ENCODE measurements around the gene SUMO4. TPM values are rescaled to one million over a fixed set of nuclear protein-coding genes. Genes with fewer than 3 reads are reported as not detected.

SUMO4 gene
- total and polyA plus RNA-seq, 3 donors from 2014 or later: 4.6 to 6.3 TPM; not detected in 1

GRCh38 chr6:149359440-149359839 lies 40.6 kb upstream of the SUMO4 start:
- Histone ChIP-seq H3K27me3 (no peaks in the 10 kb centered on the region), H3K27ac (no peak overlapping the region), H3K4me1 (no peaks in the 10 kb centered on the region), H3K9me3 (no peaks in the 10 kb centered on the region), H3K4me3 (no peak overlapping the region), H3K36me3 (ENCODE audit: low read depth, missing control alignments) (no peaks in the 10 kb centered on the region)
- DNase-seq: no peak
- no peak for TF ChIP-seq POLR2A (IDR thresholded peaks at IDR 0.05)
- no peak for TF ChIP-seq CTCF (IDR thresholded peaks at IDR 0.05)
- intact Hi-C loops (cut with DNase I; ENCODE audit: low total_unique reads): no loop called here

GRCh38 chr6:149360536-149360935 lies 39.5 kb upstream of the SUMO4 start:
- Histone ChIP-seq H3K9me3 (no peaks in the 10 kb centered on the region), H3K4me1 (no peaks in the 10 kb centered on the region), H3K4me3 (no peak overlapping the region), H3K27me3 (no peaks in the 10 kb centered on the region), H3K36me3 (ENCODE audit: low read depth, missing control alignments) (no peaks in the 10 kb centered on the region), H3K27ac (no peak overlapping the region)
- 83 to 96% methylated on average over 3 of the region's 3 CpGs for WGBS, 2 donors
- no peak for TF ChIP-seq POLR2A (IDR thresholded peaks at IDR 0.05)
- no peak for DNase-seq
- intact Hi-C loops (cut with DNase I; ENCODE audit: low total_unique reads): no loop called here

DNA sequence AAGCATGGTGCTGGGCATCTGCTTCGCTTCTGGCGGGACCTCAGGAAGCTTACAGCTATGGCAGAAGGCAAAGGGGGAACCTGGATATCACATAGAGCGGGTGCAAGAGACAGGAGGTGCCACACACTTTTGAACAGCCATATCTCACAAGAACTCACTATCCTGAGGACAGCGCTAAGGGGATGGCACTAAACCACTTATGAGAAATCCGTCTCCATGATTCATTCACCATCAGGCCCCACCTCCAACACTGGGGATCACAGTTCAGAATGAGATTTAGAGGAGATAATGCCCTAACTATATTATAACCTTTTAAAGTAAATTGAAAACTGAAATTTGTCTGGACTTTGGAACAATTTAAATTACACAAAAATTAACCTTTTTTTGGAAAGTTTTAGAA lies 37.8 kb upstream of the SUMO4 start:
- intact Hi-C loops (cut with DNase I; ENCODE audit: low total_unique reads): no loop called here
- 97% methylated on average over 5 of the region's 5 CpGs for WGBS, 2 donors
- no peak overlapping the region for H3K4me3 ChIP-seq
- no peak for TF ChIP-seq CTCF (IDR thresholded peaks at IDR 0.05)
- TF ChIP-seq POLR2A (IDR thresholded peaks at IDR 0.05): no peak
- no peaks in the 10 kb centered on the region for H3K9me3 ChIP-seq
- no peak overlapping the region for H3K27ac ChIP-seq
- DNase-seq: no peak
- no peaks in the 10 kb centered on the region for H3K4me1 ChIP-seq
- H3K36me3 ChIP-seq (ENCODE audit: low read depth, missing control alignments): no peaks in the 10 kb centered on the region
- no peaks in the 10 kb centered on the region for H3K27me3 ChIP-seq

DNA sequence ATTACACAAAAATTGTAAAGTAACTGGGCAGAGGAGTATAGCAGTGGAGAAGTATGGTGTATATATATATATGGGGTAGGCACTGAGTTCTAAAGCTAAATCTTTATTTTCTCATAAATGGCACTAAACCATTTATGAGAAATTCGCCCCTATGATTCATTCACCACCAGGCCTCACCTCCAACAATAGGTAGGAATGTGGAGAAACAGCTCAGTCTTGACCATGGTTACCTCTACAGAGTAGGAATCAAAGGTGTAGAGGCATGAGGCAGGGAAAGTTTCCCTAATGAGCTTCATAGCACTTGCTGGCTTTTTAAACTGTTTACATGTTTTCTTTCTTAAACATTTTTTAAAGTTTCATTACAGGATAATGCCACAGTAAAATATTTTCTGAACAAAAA lies 36.9 kb upstream of the SUMO4 start:
- Histone ChIP-seq H3K4me1 (no peaks in the 10 kb centered on the region), H3K36me3 (ENCODE audit: low read depth, missing control alignments) (no peaks in the 10 kb centered on the region), H3K27me3 (no peaks in the 10 kb centered on the region), H3K9me3 (no peaks in the 10 kb centered on the region), H3K4me3 (no peak overlapping the region), H3K27ac (no peak overlapping the region)
- no peak for DNase-seq
- intact Hi-C loops (cut with DNase I; ENCODE audit: low total_unique reads): no loop called here
- WGBS, 2 donors: 88 to 93% methylated on average over 1 of the region's 1 CpG
- TF ChIP-seq POLR2A (IDR thresholded peaks at IDR 0.05) (no peak), CTCF (IDR thresholded peaks at IDR 0.05) (no peak)

GRCh38 chr6:149364557-149364956 lies 35.5 kb upstream of the SUMO4 start:
- TF ChIP-seq CTCF (IDR thresholded peaks at IDR 0.05) (no peak), POLR2A (IDR thresholded peaks at IDR 0.05) (no peak)
- no peak overlapping the region for H3K4me3 ChIP-seq
- no peak overlapping the region for H3K27ac ChIP-seq
- 60 to 73% methylated on average over 2 of the region's 2 CpGs for WGBS, 2 donors
- H3K36me3 ChIP-seq (ENCODE audit: low read depth, missing control alignments): no peaks in the 10 kb centered on the region
- no peak for DNase-seq
- H3K4me1 ChIP-seq: no peaks in the 10 kb centered on the region
- H3K27me3 ChIP-seq: no peaks in the 10 kb centered on the region
- no peaks in the 10 kb centered on the region for H3K9me3 ChIP-seq
- intact Hi-C loops (cut with DNase I; ENCODE audit: low total_unique reads): no loop called here

Measured in testis (tissue), 3 donors.